ENCODE results near the gene MRAS.

- TF ChIP-seq USF1 (IDR thresholded peaks at IDR 0.05), result no peak
- no peak for TF ChIP-seq CREB1 (IDR thresholded peaks at IDR 0.05; ENCODE audit: low read depth)
- TF ChIP-seq EGR1 (IDR thresholded peaks at IDR 0.05), result no peak
- no peak for TF ChIP-seq EP300 (IDR thresholded peaks at IDR 0.05; ENCODE audit: borderline replicate concordance)
- TF ChIP-seq MAX (IDR thresholded peaks at IDR 0.05), result no peak
- no peak for TF ChIP-seq ZBTB7A (IDR thresholded peaks at IDR 0.05; ENCODE audit: low read depth)
- no peak for TF ChIP-seq NFIC (IDR thresholded peaks at IDR 0.05)
Measured at GRCh38 chr3:138389144-138389601, 40.8 kb downstream of the MRAS start.
